ENCODE results near the gene GRM7. TPM values are rescaled to one million over a fixed set of nuclear protein-coding genes. Genes with fewer than 3 reads are reported as not detected.

Gene GRM7
- total RNA-seq, 1 experiment from 2014 or later, result not detected

DNA sequence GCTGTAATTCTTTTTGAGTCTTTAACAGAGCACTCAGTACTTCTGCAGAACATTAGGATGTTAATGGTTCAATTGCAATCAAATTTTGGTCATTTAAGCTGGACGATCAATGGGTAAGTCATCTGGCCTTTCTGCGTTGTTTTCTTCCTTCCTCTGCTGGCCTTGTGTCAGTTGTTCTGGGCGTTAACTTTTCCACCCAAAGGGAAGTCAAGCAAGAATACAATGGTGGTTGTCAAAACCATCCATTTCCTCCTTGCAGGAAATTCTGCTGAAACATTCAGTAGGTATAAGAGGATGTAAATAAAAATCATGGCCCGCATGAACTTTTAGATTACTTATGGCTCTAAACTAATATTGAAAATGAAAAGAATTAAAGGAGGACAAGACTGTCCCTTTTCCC, 584.0 kb downstream of the GRM7 start (continued):
- TF ChIP-seq, protein P1, sequence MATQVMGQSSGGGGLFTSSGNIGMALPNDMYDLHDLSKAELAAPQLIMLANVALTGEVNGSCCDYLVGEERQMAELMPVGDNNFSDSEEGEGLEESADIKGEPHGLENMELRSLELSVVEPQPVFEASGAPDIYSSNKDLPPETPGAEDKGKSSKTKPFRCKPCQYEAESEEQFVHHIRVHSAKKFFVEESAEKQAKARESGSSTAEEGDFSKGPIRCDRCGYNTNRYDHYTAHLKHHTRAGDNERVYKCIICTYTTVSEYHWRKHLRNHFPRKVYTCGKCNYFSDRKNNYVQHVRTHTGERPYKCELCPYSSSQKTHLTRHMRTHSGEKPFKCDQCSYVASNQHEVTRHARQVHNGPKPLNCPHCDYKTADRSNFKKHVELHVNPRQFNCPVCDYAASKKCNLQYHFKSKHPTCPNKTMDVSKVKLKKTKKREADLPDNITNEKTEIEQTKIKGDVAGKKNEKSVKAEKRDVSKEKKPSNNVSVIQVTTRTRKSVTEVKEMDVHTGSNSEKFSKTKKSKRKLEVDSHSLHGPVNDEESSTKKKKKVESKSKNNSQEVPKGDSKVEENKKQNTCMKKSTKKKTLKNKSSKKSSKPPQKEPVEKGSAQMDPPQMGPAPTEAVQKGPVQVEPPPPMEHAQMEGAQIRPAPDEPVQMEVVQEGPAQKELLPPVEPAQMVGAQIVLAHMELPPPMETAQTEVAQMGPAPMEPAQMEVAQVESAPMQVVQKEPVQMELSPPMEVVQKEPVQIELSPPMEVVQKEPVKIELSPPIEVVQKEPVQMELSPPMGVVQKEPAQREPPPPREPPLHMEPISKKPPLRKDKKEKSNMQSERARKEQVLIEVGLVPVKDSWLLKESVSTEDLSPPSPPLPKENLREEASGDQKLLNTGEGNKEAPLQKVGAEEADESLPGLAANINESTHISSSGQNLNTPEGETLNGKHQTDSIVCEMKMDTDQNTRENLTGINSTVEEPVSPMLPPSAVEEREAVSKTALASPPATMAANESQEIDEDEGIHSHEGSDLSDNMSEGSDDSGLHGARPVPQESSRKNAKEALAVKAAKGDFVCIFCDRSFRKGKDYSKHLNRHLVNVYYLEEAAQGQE (IDR thresholded peaks at IDR 0.05; ENCODE audit: low read depth), result no peak

DNA sequence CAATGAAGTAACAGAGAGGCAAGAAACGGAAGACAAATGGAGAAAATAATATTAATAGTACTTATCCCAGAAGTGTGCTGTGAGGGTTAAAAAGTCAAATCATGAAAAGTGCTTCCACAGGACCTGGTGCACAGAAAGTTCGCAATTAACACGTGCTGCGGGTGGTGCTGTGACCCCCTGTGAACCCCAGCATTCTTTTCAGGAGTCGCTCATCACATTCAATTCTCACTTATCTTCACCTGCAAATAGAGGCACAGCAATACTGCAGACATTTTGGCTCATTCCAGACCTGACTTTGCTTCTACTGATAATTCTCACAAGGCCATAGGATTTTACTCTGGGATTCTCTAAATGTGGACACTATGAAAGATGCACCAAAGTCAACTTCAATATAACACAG, 584.4 kb downstream of the GRM7 start:
- H4K20me1 ChIP-seq (ENCODE audit: insufficient read depth), result no peaks in the 10 kb centered on the region
- no peaks in the 10 kb centered on the region for H3K9me3 ChIP-seq (ENCODE audit: control insufficient read depth in 1 of 2, insufficient read depth in 1 of 2, low read depth in 1 of 2, low read length in 2 of 2)
- BruUV-seq (replicated peaks), result no TSS peak
- TF ChIP-seq SIN3A (IDR thresholded peaks at IDR 0.05; ENCODE audit: low read depth), result no peak
- TF ChIP-seq FOSL1 (IDR thresholded peaks at IDR 0.05; ENCODE audit: low read depth), result no peak
- no peak for TF ChIP-seq POLR2A (IDR thresholded peaks at IDR 0.05; ENCODE audit: borderline replicate concordance, extremely low read depth, insufficient read depth, insufficient read length)
- TF ChIP-seq, protein P1 (IDR thresholded peaks at IDR 0.05; ENCODE audit: low read depth), result no peak
- no peak for TF ChIP-seq ZFX (IDR thresholded peaks at IDR 0.05)
- TF ChIP-seq JUND (IDR thresholded peaks at IDR 0.05), result no peak
- TF ChIP-seq SRF (IDR thresholded peaks at IDR 0.05; ENCODE audit: low read depth), result no peak
- TF ChIP-seq ZNF274 (IDR thresholded peaks at IDR 0.05; ENCODE audit: low read depth, low read length), result no peak
- no peak for TF ChIP-seq EZH2 (IDR thresholded peaks at IDR 0.05)
- no peaks in the 10 kb centered on the region for H3K79me2 ChIP-seq (ENCODE audit: insufficient read depth, low read length)
- DNase-seq (ENCODE audit: low read depth, low spot score) (no peak), ATAC-seq (no peak)
- no peak overlapping the region for H3K4me3 ChIP-seq (replicated peaks in 1 of 2; ENCODE audit: low read depth in 1 of 2, low read length in 2 of 2)
- H2AFZ ChIP-seq (ENCODE audit: low read depth, low read length, poor library complexity, severe bottlenecking), result no peak overlapping the region
- no peak overlapping the region for H3K27ac ChIP-seq (ENCODE audit: low read depth, low read length)
- ChIA-PET CTCF (no interaction called here), RAD21 (ENCODE audit: low non-redundant PET in 1 of 2, low total read pairs in 2 of 2, uncharacterized antibody in 2 of 2, unreplicated experiment in 2 of 2) (no interaction called here), POLR2A (no interaction called here)
- no peaks in the 10 kb centered on the region for H3K9me2 ChIP-seq (ENCODE audit: insufficient read depth)
- no peak overlapping the region for H3K4me2 ChIP-seq (ENCODE audit: low read length)
- no peak overlapping the region for H3K9ac ChIP-seq (ENCODE audit: low read length)
- H3K36me3 ChIP-seq (ENCODE audit: control insufficient read depth in 1 of 2, insufficient read depth in 2 of 2, low read length in 2 of 2), result no peaks in the 10 kb centered on the region
- intact Hi-C loops (cut with micrococcal nuclease), result no loop called here
- no peaks in the 10 kb centered on the region for H3K27me3 ChIP-seq (ENCODE audit: insufficient read depth, low read length)
- H3K4me1 ChIP-seq (ENCODE audit: control insufficient read depth in 1 of 2, insufficient read depth in 2 of 2, low read length in 2 of 2), result no peaks in the 10 kb centered on the region
